Mononuclear cell (primary cell): ENCODE measurements around the gene BBOF1. TPM values are rescaled to one million over a fixed set of nuclear protein-coding genes. Genes with fewer than 3 reads are reported as not detected.
A peak's percentile ranks its signal among the peaks of the same experiment; 100 is the strongest.

Source experiments
- H3K27me3 ChIP-seq: 2 replicates; pipeline ENCODE4 v1.6.0; 2011; ENCODE audit warnings: low read length, control low read depth; ENCODE audit not compliant: insufficient read depth
- H3K4me1 ChIP-seq: 2 replicates; pipeline ENCODE4 v1.5.1; 2011; ENCODE audit warnings: mild to moderate bottlenecking, low read length, control low read depth; ENCODE audit not compliant: insufficient read depth
- H3K4me3 ChIP-seq: 2 replicates; pipeline ENCODE4 v1.5.1; 2011; ENCODE audit warnings: mild to moderate bottlenecking, low read length, moderate library complexity
- H3K9me3 ChIP-seq: 2 replicates; pipeline ENCODE4 v1.5.1; 2011; ENCODE audit warnings: low read depth, mild to moderate bottlenecking, control low read depth, low read length
- total RNA-seq: library from RNA; depleted of rRNA; stranded (reverse); fragments of >200 nt; gene quantifications from one replicate; pipeline ENCODE4 v1.2.3, GENCODE V29; 2012

BBOF1 gene
- total RNA-seq, 1 donor = 4.1 TPM

DNA sequence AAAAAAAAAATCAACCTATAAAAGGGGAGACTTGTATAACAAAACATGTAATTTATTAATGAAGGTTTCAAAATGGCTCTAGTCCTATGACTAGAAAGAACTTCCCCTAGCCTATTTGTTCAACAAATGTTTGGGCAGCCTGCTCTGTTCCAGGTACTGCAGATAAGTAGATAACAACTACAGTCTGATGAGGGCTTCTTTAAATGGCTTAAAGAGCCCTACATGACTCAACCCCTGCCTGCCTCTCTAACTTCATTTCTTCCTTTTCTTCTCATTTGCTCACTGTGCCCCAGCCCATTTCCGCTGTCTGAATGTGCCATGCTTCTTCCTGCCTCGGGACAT is 43.6 kb downstream of the BBOF1 start:
- Histone ChIP-seq H3K27me3 (no peaks in the 10 kb centered on the region), H3K4me3 (no peak overlapping the region), H3K9me3 (no peaks in the 10 kb centered on the region), H3K4me1 (no peaks in the 10 kb centered on the region)

DNA sequence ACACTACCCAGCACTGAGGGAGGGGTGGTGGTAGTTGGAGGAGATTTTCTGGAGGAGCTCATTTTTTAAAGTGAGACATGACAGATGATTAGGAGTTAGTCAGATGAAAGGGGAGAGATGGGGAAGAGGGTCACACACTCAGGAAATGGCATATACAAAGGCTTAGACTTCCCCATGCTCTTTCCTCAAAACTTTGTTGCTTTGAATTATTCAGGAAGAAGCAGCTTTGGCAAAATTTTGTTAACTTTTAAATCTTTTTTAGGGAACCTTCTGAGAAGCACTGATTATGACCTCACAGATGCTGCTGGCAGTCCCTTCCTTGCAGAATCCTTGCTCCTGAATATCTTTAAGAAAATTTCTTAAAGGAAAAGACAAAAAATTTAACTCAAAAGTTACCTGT is 45.3 kb downstream of the BBOF1 start:
- Histone ChIP-seq H3K9me3 (no peaks in the 10 kb centered on the region), H3K27me3 (no peaks in the 10 kb centered on the region), H3K4me3 (no peak overlapping the region), H3K4me1 (no peaks in the 10 kb centered on the region)

GRCh38 chr14:74064883-74065282 is 45.7 kb downstream of the BBOF1 start:
- Histone ChIP-seq H3K4me3 (no peak overlapping the region), H3K4me1 (no peaks in the 10 kb centered on the region), H3K27me3 (no peaks in the 10 kb centered on the region), H3K9me3 (no peaks in the 10 kb centered on the region)

DNA sequence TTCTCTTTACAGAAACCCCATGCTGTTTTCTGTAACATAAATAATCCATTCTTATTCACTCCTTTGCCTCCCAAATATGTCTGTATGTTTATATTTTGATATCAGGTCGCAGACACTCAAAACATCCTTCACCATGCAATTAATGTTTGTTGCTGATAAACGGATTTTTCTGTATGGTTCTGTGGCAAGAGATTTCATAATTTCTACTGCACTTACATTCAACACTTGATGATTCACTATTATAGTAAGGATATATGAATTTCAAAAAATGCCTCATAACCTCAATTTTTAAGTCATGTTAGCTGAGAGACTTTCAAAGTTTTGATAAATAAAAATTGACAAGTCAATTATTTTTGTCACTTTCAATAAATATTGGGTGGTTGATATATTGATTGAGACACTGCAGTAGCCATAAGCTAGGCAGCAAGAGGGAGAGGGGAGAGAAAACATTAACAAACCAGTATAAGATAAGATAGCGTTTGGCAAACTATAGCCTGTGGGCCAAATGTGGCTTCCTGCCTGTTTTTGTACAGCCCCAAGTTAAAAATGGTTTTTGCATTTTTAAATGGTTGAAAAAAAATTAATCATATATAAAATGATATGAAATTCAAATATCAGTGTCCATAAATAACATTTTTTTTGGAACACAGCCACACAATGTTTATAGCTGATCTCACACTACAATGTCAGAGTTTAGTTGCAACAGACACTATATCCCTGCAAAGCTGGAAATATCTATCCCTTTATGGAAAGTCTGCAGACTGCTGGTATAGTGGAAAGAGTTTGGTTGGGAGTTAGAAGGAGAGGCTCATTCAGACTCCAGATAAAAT is 46.8 kb downstream of the BBOF1 start:
- no peaks in the 10 kb centered on the region for H3K9me3 ChIP-seq
- no peaks in the 10 kb centered on the region for H3K27me3 ChIP-seq
- no peak overlapping the region for H3K4me3 ChIP-seq
- H3K4me1 ChIP-seq = no peaks in the 10 kb centered on the region

DNA sequence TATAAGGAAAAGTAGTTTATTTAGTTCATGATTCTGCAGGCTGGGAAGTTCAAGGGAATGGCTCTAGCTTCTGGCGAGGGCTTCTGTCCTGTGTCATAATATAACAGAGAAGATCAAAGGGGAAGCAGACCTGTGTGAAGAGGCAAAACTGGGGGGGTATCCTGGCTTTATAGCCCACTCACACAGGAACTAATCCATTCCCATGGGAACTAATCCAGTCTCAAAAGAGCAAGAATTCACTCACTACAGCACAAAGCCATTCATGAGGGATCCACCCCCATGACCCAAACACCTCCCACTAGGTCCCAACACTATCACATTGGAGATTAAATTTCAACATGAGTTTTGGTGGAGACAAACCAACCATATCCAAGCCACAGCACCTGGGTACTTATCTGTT is 58.3 kb downstream of the BBOF1 start:
- H3K9me3 ChIP-seq = no peaks in the 10 kb centered on the region
- no peak overlapping the region for H3K4me3 ChIP-seq
- no peaks in the 10 kb centered on the region for H3K27me3 ChIP-seq
- no peaks in the 10 kb centered on the region for H3K4me1 ChIP-seq

GRCh38 chr14:74080820-74081460 is 61.8 kb downstream of the BBOF1 start:
- no peaks in the 10 kb centered on the region for H3K27me3 ChIP-seq
- no peaks in the 10 kb centered on the region for H3K9me3 ChIP-seq
- no peak overlapping the region for H3K4me3 ChIP-seq
- H3K4me1 ChIP-seq = peaks cover 20% of the 10 kb centered on the region

DNA sequence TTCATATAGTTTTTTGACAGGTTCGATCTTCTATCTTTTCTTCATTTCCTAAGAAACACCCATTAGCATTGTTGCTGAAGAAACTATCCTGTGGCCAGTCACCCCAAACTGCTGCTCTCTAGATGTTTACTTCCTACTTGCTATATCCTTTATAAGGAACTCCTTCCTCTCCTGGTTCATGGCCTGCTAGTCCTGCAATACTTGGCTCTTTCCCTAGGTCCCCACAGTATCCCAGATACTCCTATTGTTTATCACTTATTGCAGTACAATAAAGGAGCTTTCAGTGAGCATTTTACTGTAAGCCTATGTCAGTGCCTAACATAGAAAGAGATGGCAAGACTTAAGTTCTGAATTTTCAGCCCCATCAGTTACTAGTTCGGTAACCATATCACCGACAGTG is 62.3 kb downstream of the BBOF1 start:
- H3K27me3 ChIP-seq = no peaks in the 10 kb centered on the region
- peaks cover 25% of the 10 kb centered on the region for H3K4me1 ChIP-seq
- H3K9me3 ChIP-seq = no peaks in the 10 kb centered on the region
- H3K4me3 ChIP-seq = no peak overlapping the region

GRCh38 chr14:74083161-74083560 is 64.0 kb downstream of the BBOF1 start:
- Histone ChIP-seq H3K27me3 (no peaks in the 10 kb centered on the region), H3K4me3 (no peak overlapping the region), H3K9me3 (no peaks in the 10 kb centered on the region), H3K4me1 (peaks cover 26% of the 10 kb centered on the region)

DNA sequence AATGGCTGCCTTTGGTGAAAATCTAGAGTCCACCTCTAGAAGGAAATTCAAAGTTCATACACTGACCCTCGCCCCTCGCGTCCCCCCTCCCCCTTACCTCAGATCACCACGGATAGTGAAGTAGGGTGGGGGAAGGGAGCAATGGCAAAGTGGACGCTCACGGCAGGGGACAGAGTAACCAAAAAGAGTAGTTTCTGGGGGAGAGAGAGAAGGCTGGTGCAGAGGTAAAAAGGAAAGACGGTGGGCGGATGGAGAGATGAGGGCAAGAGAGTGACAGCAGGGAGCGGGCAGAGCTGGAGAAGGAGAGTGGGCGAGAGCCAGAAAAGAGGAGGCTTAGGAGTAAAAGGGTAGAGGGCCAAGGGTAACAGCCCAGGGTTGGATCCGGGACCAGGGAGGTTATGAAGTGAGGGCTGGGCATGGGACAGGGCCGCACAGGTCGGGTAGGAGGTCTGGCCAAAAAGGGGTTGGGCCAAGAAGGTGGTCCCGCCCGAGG is 64.7 kb downstream of the BBOF1 start:
- Histone ChIP-seq H3K27me3 (no peaks in the 10 kb centered on the region), H3K4me1 (peaks cover 26% of the 10 kb centered on the region), H3K9me3 (no peaks in the 10 kb centered on the region), H3K4me3 (peak overlapping the region; percentile 69)

DNA sequence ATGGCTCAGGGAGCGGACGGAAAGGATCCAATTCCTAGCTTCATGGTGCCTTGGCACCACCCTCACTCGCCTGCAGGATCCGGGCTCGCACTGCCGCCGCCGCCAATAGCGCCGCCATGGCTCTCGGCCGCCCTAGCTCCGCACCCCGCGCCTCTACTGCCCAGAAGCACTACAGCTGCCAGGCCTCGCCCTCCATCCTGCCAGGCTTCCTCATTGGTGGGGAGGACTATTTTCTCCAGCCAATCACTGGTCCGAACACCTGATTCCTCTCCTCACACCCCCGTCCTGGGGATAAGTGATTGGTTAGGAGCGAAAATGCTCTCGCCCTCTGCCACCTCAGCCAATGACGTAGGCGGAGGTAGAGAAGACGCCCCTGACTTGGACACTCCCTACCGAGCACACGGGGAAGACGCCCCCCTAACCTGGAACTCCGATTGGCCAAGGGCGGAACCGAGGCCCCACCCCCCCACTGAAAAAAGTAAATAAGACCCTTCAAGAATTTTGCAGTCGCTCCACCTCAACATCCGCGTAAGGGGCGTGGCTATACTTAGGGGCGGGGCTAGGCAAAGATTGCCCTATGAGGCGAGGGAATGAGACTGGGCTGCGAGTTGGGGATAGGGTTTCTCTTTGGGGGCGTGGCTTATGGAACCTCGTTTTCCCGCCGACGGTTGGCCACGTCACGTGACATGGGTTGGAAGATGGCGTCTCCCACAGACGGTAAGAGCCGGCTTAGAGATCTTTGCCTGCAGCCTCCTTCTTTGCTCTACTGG is 65.3 kb downstream of the BBOF1 start, which contains the start of the genes ALDH6A1 and LIN52:
Gene ALDH6A1 (minus strand): TSS at position 177 of the 770 bp plus-strand sequence. CDS start 59 bp downstream, at position 118.
Gene LIN52 (plus strand): TSS at position 680 of the 770 bp plus-strand sequence. CDS start 19 bp downstream, at position 699.
- H3K4me1 ChIP-seq = peaks cover 29% of the 10 kb centered on the region
- no peaks in the 10 kb centered on the region for H3K27me3 ChIP-seq
- H3K9me3 ChIP-seq = no peaks in the 10 kb centered on the region
- peak within 1 kb of the TSS; percentile 69 for H3K4me3 ChIP-seq

- Histone ChIP-seq H3K27me3 (no peaks in the 10 kb centered on the region), H3K4me1 (peaks cover 33% of the 10 kb centered on the region), H3K9me3 (no peaks in the 10 kb centered on the region), H3K4me3 (peak overlapping the region; percentile 69)
These were observed 66.0 kb downstream of the BBOF1 start for GRCh38 chr14:74085047-74085637.

GRCh38 chr14:74085828-74086227 is 66.7 kb downstream of the BBOF1 start:
- no peaks in the 10 kb centered on the region for H3K27me3 ChIP-seq
- no peak overlapping the region for H3K4me3 ChIP-seq
- H3K9me3 ChIP-seq = no peaks in the 10 kb centered on the region
- H3K4me1 ChIP-seq = peaks cover 33% of the 10 kb centered on the region

DNA sequence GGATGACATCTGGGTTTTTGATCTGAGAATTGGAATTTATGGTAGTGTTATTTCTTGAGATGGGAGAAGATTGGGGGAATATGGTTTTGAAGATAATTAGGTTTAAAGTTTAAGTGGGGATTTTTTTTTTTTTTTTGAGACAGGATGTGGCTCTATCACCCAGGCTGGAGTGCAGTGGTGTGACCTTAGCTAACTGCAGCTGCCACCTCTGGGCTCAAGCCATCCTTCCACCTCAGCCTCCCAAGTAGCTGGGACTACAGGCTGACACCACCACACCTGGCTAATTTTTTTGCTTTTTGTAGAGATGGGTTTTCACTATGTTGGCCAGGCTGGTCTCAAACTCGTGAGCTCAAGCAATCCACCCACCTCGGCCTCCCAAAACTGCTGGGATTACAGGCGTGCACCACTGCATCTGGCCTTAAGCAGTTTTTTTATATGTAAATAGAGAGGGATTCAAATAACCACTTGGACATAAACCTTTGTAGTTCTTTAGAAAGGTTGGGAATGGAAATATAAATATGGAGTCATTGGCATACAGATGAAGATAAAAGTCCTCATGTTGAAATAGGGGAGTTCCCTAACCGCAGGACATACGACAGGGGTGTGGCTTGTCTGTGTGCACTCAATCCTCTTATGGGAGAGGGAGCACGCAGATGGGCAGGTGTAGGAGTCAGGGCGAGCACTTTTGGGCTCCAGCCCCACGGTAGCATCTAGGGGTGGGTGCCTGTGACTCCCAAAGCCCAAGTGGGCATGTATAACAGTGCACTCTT is 70.3 kb downstream of the BBOF1 start:
- no peak overlapping the region for H3K4me3 ChIP-seq

DNA sequence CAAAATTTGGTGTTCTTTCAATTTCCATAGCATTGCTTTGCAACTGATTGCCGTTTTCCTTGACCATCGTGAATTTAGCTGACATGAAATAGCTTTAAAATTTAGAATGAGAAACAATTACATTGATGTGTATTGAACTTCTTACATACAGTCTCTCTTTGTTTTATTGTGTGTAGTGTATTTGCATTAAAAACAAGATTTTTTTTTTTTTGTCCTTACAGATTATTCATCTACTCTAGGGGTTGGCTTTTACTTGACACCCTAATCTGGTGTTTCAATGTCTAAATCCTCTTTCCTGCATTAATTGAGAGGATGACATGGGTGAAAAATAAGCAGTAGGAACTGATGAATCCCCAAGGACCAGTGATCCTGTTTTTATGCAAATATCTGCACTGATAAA is 86.2 kb downstream of the BBOF1 start:
- H3K27me3 ChIP-seq = no peaks in the 10 kb centered on the region
- H3K9me3 ChIP-seq = no peaks in the 10 kb centered on the region
- H3K4me3 ChIP-seq = no peak overlapping the region
- no peaks in the 10 kb centered on the region for H3K4me1 ChIP-seq

More for the DNA sequence above, 70.3 kb downstream of the BBOF1 start:
- H3K27me3 ChIP-seq = no peaks in the 10 kb centered on the region
- no peaks in the 10 kb centered on the region for H3K9me3 ChIP-seq
- peaks cover 22% of the 10 kb centered on the region for H3K4me1 ChIP-seq
